GM19468 (cell line): ENCODE results near the gene KIAA1328.

ENCODE experiments used
- ATAC-seq: cut with Tn5 transposase; IDR thresholded peaks from one replicate; pipeline ENCODE4 v1.9.1; 2021; ENCODE audit warnings: mild to moderate bottlenecking, moderate library complexity, moderate number of reproducible peaks; ENCODE audit not compliant: unreplicated experiment; ENCODE audit errors: extremely low read depth

Gene KIAA1328

GRCh38 chr18:37182340-37183135 lies 353.6 kb downstream of the KIAA1328 start:
- no peak for ATAC-seq

- no peak for ATAC-seq
These were observed 355.4 kb downstream of the KIAA1328 start for GRCh38 chr18:37184209-37184868.

- ATAC-seq: no peak
These were observed 359.3 kb downstream of the KIAA1328 start for GRCh38 chr18:37188016-37188791.

- ATAC-seq: no peak
These were observed 370.8 kb downstream of the KIAA1328 start for GRCh38 chr18:37199741-37200140.

- no peak for ATAC-seq
These were observed 378.4 kb downstream of the KIAA1328 start for GRCh38 chr18:37207343-37207742.

GRCh38 chr18:37210781-37211180 lies 381.9 kb downstream of the KIAA1328 start:
- no peak for ATAC-seq

GRCh38 chr18:37218022-37218590 lies 389.2 kb downstream of the KIAA1328 start:
- no peak for ATAC-seq

- no peak for ATAC-seq
These were observed 390.3 kb downstream of the KIAA1328 start for GRCh38 chr18:37219257-37219656.

- ATAC-seq: no peak
These were observed 393.5 kb downstream of the KIAA1328 start for GRCh38 chr18:37222354-37222998.

GRCh38 chr18:37222999-37223378 lies 394.1 kb downstream of the KIAA1328 start:
- no peak for ATAC-seq

- no peak for ATAC-seq
These were observed 396.4 kb downstream of the KIAA1328 start for GRCh38 chr18:37225279-37225678.

GRCh38 chr18:37230768-37231167 lies 401.8 kb downstream of the KIAA1328 start:
- no peak for ATAC-seq

- ATAC-seq: no peak
These were observed 402.3 kb downstream of the KIAA1328 start for GRCh38 chr18:37231251-37231650.

GRCh38 chr18:37235583-37235982 lies 406.7 kb downstream of the KIAA1328 start:
- no peak for ATAC-seq

GRCh38 chr18:37238282-37239108 lies 409.6 kb downstream of the KIAA1328 start:
- ATAC-seq: no peak

GRCh38 chr18:37242091-37242490 lies 413.2 kb downstream of the KIAA1328 start:
- ATAC-seq: no peak

- ATAC-seq: no peak
These were observed 414.1 kb downstream of the KIAA1328 start for GRCh38 chr18:37242826-37243560.

- ATAC-seq: no peak
These were observed 414.8 kb downstream of the KIAA1328 start for GRCh38 chr18:37243741-37244140.

- no peak for ATAC-seq
These were observed 415.7 kb downstream of the KIAA1328 start for GRCh38 chr18:37244618-37245017.
